ENCODE results near the gene HNMT.

Gene HNMT

GRCh38 chr2:138061961-138062360 lies 97.7 kb downstream of the HNMT start:
- DNase-seq, result no peak

DNA sequence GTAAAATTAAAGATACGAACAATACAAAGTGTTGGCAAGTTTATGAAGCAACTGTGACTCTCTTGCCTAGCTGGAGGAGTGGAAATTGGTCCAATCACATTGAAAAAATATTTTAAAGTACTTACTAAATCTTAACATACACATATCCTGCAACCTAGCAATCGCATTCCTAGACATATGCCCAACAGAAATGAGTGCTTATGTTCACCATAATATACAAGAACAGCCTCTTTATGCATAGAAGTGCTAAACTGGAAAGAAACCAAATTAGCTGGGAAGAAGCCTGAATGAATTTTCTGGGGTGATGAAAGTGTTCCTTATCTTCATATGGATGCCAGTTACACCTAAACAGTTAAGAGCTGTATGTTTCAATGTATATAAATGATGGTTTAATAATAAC lies 98.9 kb downstream of the HNMT start:
- DNase-seq, result no peak
